ENCODE results near the gene CDH13.

DNA sequence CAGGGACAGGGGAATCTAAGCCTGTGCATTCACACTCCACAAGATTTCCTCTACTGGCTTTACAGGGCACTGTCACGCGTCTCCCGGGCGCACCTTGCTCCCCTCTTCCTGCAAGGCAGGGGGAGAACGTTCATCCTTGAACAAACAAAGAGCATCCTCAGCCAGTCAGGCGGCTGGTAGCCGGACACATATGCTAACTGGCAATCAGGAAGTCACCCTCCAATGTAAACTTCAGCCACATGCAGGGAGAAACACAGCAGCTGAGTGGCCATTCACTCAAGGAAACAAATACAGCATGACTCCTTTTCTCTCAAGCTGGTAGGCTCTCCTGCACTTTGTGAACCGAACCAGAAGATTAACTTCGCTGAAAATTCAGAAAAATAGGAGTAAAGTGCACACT lies 1170.2 kb downstream of the CDH13 start:
- no peak for TF ChIP-seq EZH2 (optimal IDR thresholded peaks at IDR 0.05; ENCODE audit: low read depth, low read length)
- TF ChIP-seq CTCF (IDR thresholded peaks at IDR 0.05; ENCODE audit: low read length), result no peak
- TF ChIP-seq EZH2phosphoT487 (IDR thresholded peaks at IDR 0.05; ENCODE audit: low read length), result no peak
